ENCODE data around the gene RAB13.

Gene RAB13

DNA sequence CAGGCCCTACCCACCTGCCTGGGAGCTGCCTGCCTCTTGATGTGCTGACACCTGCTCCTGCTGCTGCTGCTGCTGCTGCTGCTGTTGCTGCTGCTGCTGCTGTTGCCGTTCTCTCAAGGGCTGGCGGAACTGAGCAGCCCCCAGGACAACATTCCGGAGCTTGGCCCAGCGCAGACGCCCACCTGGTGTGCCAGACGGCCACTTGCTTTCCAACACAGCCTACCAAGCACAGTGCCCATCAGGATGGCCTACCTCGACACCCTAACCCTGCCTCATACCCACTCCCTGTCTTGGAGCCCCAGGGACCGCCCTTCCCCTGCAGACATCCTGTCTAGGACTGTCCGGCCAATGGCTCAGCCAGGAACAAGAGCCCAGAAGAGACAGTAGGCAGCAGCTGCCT, 51.4 kb downstream of the RAB13 start:
- DNase-seq, result no peak

DNA sequence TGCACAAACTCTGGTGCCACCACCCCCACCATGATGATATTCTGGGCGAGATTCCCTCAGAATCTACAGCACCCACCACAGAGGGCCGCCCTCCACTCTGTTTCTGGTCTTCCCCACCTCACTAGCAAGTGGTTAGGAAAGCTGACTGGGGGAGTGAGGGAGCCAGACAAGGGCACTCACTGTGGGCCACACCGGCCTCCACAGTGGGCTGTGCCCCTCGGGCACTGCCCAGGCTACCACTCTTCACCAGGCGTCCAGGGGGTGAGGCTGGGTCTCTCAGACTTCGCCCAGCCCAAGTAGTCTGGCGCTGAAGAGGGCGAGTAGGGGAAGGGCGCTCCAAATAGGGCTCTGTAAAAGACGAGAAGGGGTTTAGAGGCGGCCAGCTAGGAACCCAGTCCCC, 52.2 kb downstream of the RAB13 start:
- DNase-seq, result no peak

DNA sequence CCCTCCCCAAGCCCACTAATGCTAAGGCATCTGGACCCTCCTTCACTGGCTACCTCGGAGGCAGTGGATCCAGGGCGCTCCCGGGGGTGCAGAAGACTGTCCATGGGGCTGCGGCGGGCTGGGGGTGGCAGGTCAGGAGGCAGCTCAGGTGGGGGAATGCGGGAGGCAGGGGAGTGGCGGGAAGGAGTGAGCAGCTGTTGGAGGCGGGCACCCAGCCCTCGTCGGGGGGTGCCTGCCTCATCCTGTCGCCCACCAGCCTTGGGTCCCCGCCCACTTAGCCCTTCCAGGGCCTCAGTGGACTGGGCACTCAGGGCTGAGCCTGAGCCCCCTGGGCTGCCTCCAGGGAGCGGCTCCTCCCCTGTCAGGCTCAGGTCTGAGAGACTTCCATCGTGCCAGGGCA, 52.7 kb downstream of the RAB13 start:
- DNase-seq, result no peak

DNA sequence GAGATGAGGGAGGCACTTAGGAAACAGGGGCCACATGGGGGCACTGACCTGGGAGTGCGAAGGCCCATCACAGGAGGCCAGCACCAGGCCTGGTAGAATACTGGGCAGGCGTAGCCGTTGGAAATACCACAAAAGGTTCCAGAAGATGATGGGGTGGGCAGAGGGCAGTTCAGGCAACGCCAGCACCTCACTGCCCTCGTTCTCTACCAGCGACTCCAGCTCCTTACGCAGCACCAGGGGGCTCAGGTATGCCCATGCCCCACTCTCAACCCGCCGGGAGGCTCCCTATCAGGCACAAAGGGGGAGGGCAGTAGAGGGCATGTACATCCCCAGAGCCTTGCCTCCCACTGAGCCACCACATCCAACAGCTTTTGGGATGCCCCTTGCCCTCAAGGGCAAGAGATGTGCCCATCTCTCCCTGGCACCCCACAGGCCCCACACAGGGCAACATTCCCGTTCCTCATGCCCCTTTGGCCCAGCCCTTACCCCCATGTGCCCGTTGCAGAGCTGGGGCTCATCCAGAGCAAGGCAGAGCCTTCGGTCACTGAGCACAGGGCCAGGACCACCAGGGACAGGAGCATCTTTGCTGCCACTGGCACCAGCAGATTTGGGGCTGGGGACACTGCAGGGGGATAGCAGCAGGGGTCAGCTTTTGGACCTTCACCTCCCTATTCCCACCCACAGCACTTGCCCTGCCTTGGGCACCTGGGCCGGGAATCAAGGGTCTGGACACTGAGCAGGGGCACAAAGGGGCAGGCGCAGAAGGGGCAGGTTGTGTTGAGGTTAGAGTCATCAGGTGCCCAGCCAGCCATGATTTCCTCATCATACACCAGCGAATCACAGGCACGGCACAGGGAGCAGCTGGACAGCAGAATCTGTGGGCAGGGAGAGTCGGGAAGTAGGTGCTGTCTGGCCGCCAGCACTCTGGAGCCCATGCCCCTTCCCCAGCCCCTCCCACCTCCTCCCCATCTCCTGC, 53.7 kb downstream of the RAB13 start:
- DNase-seq, result no peak

Data from amygdala (tissue), 56 donors.